ENCODE data around the gene COLEC11.

Gene COLEC11

GRCh38 chr2:3656762-3657721, 62.1 kb downstream of the COLEC11 start:
- Histone ChIP-seq H3K79me1 (replicated peaks; ENCODE audit: low read length, poor library complexity, severe bottlenecking) (no peaks in the 10 kb centered on the region), H4K8ac (ENCODE audit: low read length) (peak overlapping the region; percentile 56), H3K27me3 (ENCODE audit: control insufficient read depth in 1 of 2, insufficient read depth in 1 of 2, low read length in 2 of 2) (peaks cover 10 to 31% of the 10 kb centered on the region in 2 experiments), H3K9ac (ENCODE audit: low read length) (no peak overlapping the region), H2AFZ (ENCODE audit: low read depth, low read length) (no peak overlapping the region), H2BK15ac (ENCODE audit: low read depth, poor library complexity, severe bottlenecking) (no peak overlapping the region), H3K18ac (ENCODE audit: low read depth in 1 of 2, low read length in 2 of 2) (peak overlapping the region in 1 of 2 experiments; percentile 37), H3K14ac (ENCODE audit: low read length in 2 of 2) (no peak overlapping the region), H3K9me3 (ENCODE audit: control insufficient read depth, low read length) (peaks cover 3% of the 10 kb centered on the region), H3K4me3 (ENCODE audit: insufficient read depth in 1 of 2, low read depth in 1 of 2, low read length in 2 of 2) (no peak overlapping the region), H2BK5ac (ENCODE audit: low read depth, low read length, poor library complexity, severe bottlenecking) (no peak overlapping the region), H2BK12ac (ENCODE audit: low read length in 2 of 2) (peak overlapping the region in 1 of 2 experiments; percentile 45), H3K4me1 (ENCODE audit: control insufficient read depth, insufficient read depth, low read depth, low read length) (peaks cover 15% of the 10 kb centered on the region), H2AK5ac (ENCODE audit: low read length, severe bottlenecking) (no peak overlapping the region), H3K4me2 (ENCODE audit: low read length, poor library complexity, severe bottlenecking) (no peak overlapping the region), H3K36me3 (ENCODE audit: control insufficient read depth in 1 of 2, insufficient read depth in 2 of 2, low read depth in 1 of 2, low read length in 2 of 2) (no peaks in the 10 kb centered on the region), H3K23ac (ENCODE audit: low read length in 2 of 2) (no peak overlapping the region), H3K27ac (ENCODE audit: low read length, poor library complexity, severe bottlenecking) (no peak overlapping the region), H4K91ac (ENCODE audit: low read length) (peak overlapping the region; percentile 57), H2BK120ac (ENCODE audit: low read depth, low read length) (no peak overlapping the region), H3K4ac (ENCODE audit: low read depth in 1 of 2, low read length in 2 of 2) (peak overlapping the region in 1 of 2 experiments; percentile 60)
- peak; percentile 59 for DNase-seq
- WGBS = 67% methylated on average over 35 of the region's 36 CpGs

- peak within 1 kb of the TSS; percentile 36 for H3K9ac ChIP-seq (ENCODE audit: low read length)
- H3K36me3 ChIP-seq (ENCODE audit: control insufficient read depth in 1 of 2, insufficient read depth in 2 of 2, low read depth in 1 of 2, low read length in 2 of 2) = no peaks in the 10 kb centered on the region
- H3K23ac ChIP-seq (ENCODE audit: low read length in 2 of 2) = no peak within 1 kb of the TSS
These were observed 63.0 kb downstream of the COLEC11 start, which contains the start of gene ALLC for GRCh38 chr2:3657881-3658280. TSS of gene ALLC (plus strand) at chr2:3658200. CDS start at chr2:3671158, 12,958 bp downstream.

GRCh38 chr2:3659447-3660432, 64.8 kb downstream of the COLEC11 start:
- Histone ChIP-seq H3K4me1 (ENCODE audit: control insufficient read depth, insufficient read depth, low read depth, low read length) (peaks cover 14% of the 10 kb centered on the region), H3K4me3 (ENCODE audit: insufficient read depth in 1 of 2, low read depth in 1 of 2, low read length in 2 of 2) (no peak overlapping the region), H3K9me3 (ENCODE audit: control insufficient read depth, low read length) (no peaks in the 10 kb centered on the region), H2BK5ac (ENCODE audit: low read depth, low read length, poor library complexity, severe bottlenecking) (no peak overlapping the region), H2BK15ac (ENCODE audit: low read depth, poor library complexity, severe bottlenecking) (no peak overlapping the region), H3K9ac (ENCODE audit: low read length) (peak overlapping the region; percentile 36), H2AK5ac (ENCODE audit: low read length, severe bottlenecking) (no peak overlapping the region), H3K79me1 (replicated peaks; ENCODE audit: low read length, poor library complexity, severe bottlenecking) (no peaks in the 10 kb centered on the region), H2AFZ (ENCODE audit: low read depth, low read length) (no peak overlapping the region), H4K91ac (ENCODE audit: low read length) (no peak overlapping the region), H3K4ac (ENCODE audit: low read depth in 1 of 2, low read length in 2 of 2) (no peak overlapping the region), H3K36me3 (ENCODE audit: control insufficient read depth in 1 of 2, insufficient read depth in 2 of 2, low read depth in 1 of 2, low read length in 2 of 2) (no peaks in the 10 kb centered on the region), H3K14ac (ENCODE audit: low read length in 2 of 2) (no peak overlapping the region), H4K8ac (ENCODE audit: low read length) (peak overlapping the region; percentile 73), H2BK12ac (ENCODE audit: low read length in 2 of 2) (no peak overlapping the region), H3K27ac (ENCODE audit: low read length, poor library complexity, severe bottlenecking) (no peak overlapping the region), H3K27me3 (ENCODE audit: control insufficient read depth in 1 of 2, insufficient read depth in 1 of 2, low read length in 2 of 2) (peaks cover 4 to 23% of the 10 kb centered on the region in 2 experiments), H3K4me2 (ENCODE audit: low read length, poor library complexity, severe bottlenecking) (no peak overlapping the region), H3K18ac (ENCODE audit: low read depth in 1 of 2, low read length in 2 of 2) (peak overlapping the region in 1 of 2 experiments; percentile 45), H2BK120ac (ENCODE audit: low read depth, low read length) (no peak overlapping the region), H3K23ac (ENCODE audit: low read length in 2 of 2) (no peak overlapping the region)
- DNase-seq = peak; percentile 73
- WGBS = 82% methylated on average over 26 of the region's 26 CpGs

More at GRCh38 chr2:3657881-3658280, 63.0 kb downstream of the COLEC11 start, which contains the start of gene ALLC:
- 90% methylated on average over 7 of the region's 7 CpGs for WGBS
- no peak within 1 kb of the TSS for H2BK120ac ChIP-seq (ENCODE audit: low read depth, low read length)
- H2AFZ ChIP-seq (ENCODE audit: low read depth, low read length) = no peak within 1 kb of the TSS
- H3K9me3 ChIP-seq (ENCODE audit: control insufficient read depth, low read length) = peaks cover 3% of the 10 kb centered on the region
- no peak within 1 kb of the TSS for H2BK15ac ChIP-seq (ENCODE audit: low read depth, poor library complexity, severe bottlenecking)
- no peaks in the 10 kb centered on the region for H3K79me1 ChIP-seq (replicated peaks; ENCODE audit: low read length, poor library complexity, severe bottlenecking)
- no peak within 1 kb of the TSS for H3K4me2 ChIP-seq (ENCODE audit: low read length, poor library complexity, severe bottlenecking)
- no peak within 1 kb of the TSS for H3K27ac ChIP-seq (ENCODE audit: low read length, poor library complexity, severe bottlenecking)
- H2AK5ac ChIP-seq (ENCODE audit: low read length, severe bottlenecking) = no peak within 1 kb of the TSS
- peak within 1 kb of the TSS; percentile 57 for H4K91ac ChIP-seq (ENCODE audit: low read length)
- H2BK5ac ChIP-seq (ENCODE audit: low read depth, low read length, poor library complexity, severe bottlenecking) = no peak within 1 kb of the TSS
- peak within 1 kb of the TSS in 1 of 2 experiments; percentile 37 for H3K18ac ChIP-seq (ENCODE audit: low read depth in 1 of 2, low read length in 2 of 2)
- no peak for DNase-seq
- H3K4ac ChIP-seq (ENCODE audit: low read depth in 1 of 2, low read length in 2 of 2) = peak within 1 kb of the TSS in 1 of 2 experiments; percentile 60
- peak within 1 kb of the TSS; percentile 56 for H4K8ac ChIP-seq (ENCODE audit: low read length)
- peaks cover 10 to 31% of the 10 kb centered on the region in 2 experiments for H3K27me3 ChIP-seq (ENCODE audit: control insufficient read depth in 1 of 2, insufficient read depth in 1 of 2, low read length in 2 of 2)
- peaks cover 14% of the 10 kb centered on the region for H3K4me1 ChIP-seq (ENCODE audit: control insufficient read depth, insufficient read depth, low read depth, low read length)
- H3K4me3 ChIP-seq (ENCODE audit: insufficient read depth in 1 of 2, low read depth in 1 of 2, low read length in 2 of 2) = no peak within 1 kb of the TSS
- H3K14ac ChIP-seq (ENCODE audit: low read length in 2 of 2) = peak within 1 kb of the TSS in 1 of 2 experiments; percentile 69
- peak within 1 kb of the TSS in 1 of 2 experiments; percentile 45 for H2BK12ac ChIP-seq (ENCODE audit: low read length in 2 of 2)
